ENCODE results near the gene KRT31. TPM values are rescaled to one million over a fixed set of nuclear protein-coding genes. Genes with fewer than 3 reads are reported as not detected.
A peak's percentile ranks its signal among the peaks of the same experiment; 100 is the strongest.

KRT31 gene
- polyA plus RNA-seq, 1 experiment: not detected

DNA sequence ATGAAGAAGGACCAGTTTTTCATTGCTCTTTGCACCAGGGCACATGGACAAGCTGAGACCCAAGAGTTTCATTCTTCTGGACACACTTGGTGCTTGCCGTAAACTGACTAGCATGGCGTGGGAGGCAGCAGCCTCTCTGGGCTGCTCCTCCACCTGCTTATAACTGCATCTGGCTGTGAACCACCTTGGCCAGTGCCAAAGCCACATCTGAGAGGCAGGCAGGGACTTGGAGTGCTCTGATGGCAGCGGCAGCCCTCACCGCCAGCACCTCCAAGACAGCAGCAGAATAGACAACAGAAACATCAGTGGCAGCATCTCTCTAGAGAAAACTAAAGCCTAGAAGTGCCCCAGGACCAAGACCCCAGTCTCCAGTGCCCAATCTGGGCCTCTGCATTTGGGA, 22.3 kb upstream of the KRT31 start:
- DNase-seq (ENCODE audit: low read depth, low spot score): no peak
- Histone ChIP-seq H3K9me3 (ENCODE audit: control insufficient read depth, insufficient read depth, low read length) (peaks cover 6% of the 10 kb centered on the region; the same call in 1 of the 2 replicates), H3K27ac (ENCODE audit: low read depth, low read length) (no peak overlapping the region), H3K4me3 (ENCODE audit: low read depth, low read length) (no peak overlapping the region), H3K27me3 (ENCODE audit: control insufficient read depth, insufficient read depth, low read length) (peaks cover 5% of the 10 kb centered on the region)
- ChIA-PET POLR2A (no interaction called here), CTCF (no interaction called here)
- TF ChIP-seq, protein P1, sequence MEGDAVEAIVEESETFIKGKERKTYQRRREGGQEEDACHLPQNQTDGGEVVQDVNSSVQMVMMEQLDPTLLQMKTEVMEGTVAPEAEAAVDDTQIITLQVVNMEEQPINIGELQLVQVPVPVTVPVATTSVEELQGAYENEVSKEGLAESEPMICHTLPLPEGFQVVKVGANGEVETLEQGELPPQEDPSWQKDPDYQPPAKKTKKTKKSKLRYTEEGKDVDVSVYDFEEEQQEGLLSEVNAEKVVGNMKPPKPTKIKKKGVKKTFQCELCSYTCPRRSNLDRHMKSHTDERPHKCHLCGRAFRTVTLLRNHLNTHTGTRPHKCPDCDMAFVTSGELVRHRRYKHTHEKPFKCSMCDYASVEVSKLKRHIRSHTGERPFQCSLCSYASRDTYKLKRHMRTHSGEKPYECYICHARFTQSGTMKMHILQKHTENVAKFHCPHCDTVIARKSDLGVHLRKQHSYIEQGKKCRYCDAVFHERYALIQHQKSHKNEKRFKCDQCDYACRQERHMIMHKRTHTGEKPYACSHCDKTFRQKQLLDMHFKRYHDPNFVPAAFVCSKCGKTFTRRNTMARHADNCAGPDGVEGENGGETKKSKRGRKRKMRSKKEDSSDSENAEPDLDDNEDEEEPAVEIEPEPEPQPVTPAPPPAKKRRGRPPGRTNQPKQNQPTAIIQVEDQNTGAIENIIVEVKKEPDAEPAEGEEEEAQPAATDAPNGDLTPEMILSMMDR (IDR thresholded peaks at IDR 0.05; ENCODE audit: low read depth, low read length): no peak

DNA sequence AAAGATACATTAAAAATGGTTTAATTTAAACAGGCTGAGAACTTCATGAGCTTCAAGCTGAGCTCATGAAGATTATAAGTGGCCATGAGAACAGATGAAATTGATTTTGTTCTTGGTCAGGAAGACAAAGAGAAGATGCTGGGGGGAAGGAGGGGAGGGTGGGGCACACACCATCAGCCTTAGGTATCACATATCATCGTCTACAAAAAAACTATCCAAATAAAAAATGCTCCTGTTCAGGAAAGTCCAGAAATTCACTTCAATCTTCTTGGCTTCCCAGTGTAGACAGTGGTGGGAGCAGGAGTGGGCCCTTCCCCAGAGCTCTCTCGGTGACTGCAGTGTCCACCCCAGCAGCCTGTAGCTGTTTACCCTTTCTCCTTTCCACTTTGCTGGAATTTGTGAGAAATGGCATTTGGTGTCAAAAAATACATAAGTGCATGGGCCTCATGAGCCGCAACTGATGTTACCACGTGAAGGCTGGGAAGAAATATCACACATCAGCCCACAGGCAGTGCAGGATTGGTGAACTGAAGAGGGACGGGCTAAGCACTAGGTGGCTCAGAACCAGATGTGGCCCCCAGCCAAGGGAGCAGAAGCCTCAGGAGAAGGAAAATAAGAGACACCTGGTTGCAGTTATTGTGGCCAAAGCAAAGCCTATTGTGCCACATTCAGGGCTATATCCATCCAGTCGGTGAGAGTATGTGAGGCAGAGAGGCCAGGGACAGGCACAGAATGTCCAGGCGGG, 20.9 kb upstream of the KRT31 start:
- DNase-seq (ENCODE audit: low read depth, low spot score): no peak
- ChIA-PET POLR2A (no interaction called here), CTCF (interaction anchor here (0.6 to 1.2 kb wide), 5 partner anchors 10 to 131 kb away, joined by 3 to 7 read pairs (median 3); no protein-coding TSS in a partner anchor)
- H3K27me3 ChIP-seq (ENCODE audit: control insufficient read depth, insufficient read depth, low read length): peaks cover 2% of the 10 kb centered on the region
- H3K27ac ChIP-seq (ENCODE audit: low read depth, low read length): peak overlapping the region; percentile 0
- H3K4me3 ChIP-seq (ENCODE audit: low read depth, low read length): no peak overlapping the region
- TF ChIP-seq, protein P1 (IDR thresholded peaks at IDR 0.05; ENCODE audit: low read depth, low read length): no peak
- H3K9me3 ChIP-seq (ENCODE audit: control insufficient read depth, insufficient read depth, low read length): no peaks in the 10 kb centered on the region

DNA sequence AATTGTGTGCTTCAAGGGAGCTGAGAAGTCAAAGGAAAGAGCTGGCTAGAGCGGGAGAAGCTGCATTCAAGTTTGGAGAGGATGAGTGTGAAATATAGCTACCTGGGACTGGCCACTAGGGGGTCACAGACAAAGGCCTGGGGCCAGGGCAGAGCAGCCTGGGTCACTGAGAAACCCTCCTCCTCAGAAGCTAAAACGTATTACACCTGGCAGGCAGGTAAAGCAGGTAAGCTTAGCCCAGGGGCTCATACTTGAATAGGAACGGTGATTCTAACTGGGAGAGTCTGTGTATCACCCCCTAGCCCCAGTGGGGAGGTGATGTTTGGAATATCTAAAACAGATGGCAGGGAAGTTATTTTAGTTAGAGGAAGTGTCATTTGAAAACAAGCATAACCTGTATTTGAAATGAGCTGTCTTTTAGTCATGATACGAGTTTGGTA, 20.2 kb upstream of the KRT31 start:
- no peak overlapping the region for H3K4me3 ChIP-seq (ENCODE audit: low read depth, low read length)
- H3K27me3 ChIP-seq (ENCODE audit: control insufficient read depth, insufficient read depth, low read length): peaks cover 2% of the 10 kb centered on the region
- ChIA-PET CTCF (interaction anchor here (0.6 to 1.2 kb wide), 5 partner anchors 9 to 562 kb away, joined by 3 to 7 read pairs (median 3); no protein-coding TSS in a partner anchor), POLR2A (no interaction called here)
- no peaks in the 10 kb centered on the region for H3K9me3 ChIP-seq (ENCODE audit: control insufficient read depth, insufficient read depth, low read length)
- no peak for DNase-seq (ENCODE audit: low read depth, low spot score)
- TF ChIP-seq, protein P1 (IDR thresholded peaks at IDR 0.05; ENCODE audit: low read depth, low read length): 0 out of 2 replicates have a peak, but pooled peaks have one; percentile 31
- peak overlapping the region; percentile 47 for H3K27ac ChIP-seq (ENCODE audit: low read depth, low read length)

DNA sequence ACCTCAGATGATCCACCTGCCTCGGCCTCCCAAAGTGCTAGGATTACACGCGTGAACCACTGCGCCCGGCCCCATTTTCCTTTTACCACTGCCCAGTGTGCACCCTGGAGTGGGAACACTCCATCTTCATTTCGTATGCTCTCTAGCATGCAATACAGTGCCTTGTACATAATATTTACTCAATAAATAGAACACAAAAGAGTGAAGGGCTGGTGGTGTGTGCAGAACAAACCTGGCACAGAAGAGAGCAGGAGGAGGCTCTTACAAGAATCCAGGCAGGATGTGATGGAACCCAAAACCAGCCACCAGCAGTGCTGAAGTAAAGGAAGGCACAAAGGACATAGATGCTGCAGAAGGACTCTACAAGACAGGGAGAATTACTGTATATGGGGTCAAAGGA, 19.7 kb upstream of the KRT31 start:
- Histone ChIP-seq H3K27ac (ENCODE audit: low read depth, low read length) (no peak overlapping the region), H3K9me3 (ENCODE audit: control insufficient read depth, insufficient read depth, low read length) (no peaks in the 10 kb centered on the region), H3K27me3 (ENCODE audit: control insufficient read depth, insufficient read depth, low read length) (peaks cover 2% of the 10 kb centered on the region), H3K4me3 (ENCODE audit: low read depth, low read length) (no peak overlapping the region)
- POLR2A ChIA-PET: no interaction called here
- no peak for DNase-seq (ENCODE audit: low read depth, low spot score)
- CTCF ChIA-PET: interaction anchor here (0.6 to 1.2 kb wide), 3 partner anchors 95 to 561 kb away, joined by 3 to 7 read pairs (median 3); no protein-coding TSS in a partner anchor
- TF ChIP-seq, protein P1 (IDR thresholded peaks at IDR 0.05; ENCODE audit: low read depth, low read length): no peak

DNA sequence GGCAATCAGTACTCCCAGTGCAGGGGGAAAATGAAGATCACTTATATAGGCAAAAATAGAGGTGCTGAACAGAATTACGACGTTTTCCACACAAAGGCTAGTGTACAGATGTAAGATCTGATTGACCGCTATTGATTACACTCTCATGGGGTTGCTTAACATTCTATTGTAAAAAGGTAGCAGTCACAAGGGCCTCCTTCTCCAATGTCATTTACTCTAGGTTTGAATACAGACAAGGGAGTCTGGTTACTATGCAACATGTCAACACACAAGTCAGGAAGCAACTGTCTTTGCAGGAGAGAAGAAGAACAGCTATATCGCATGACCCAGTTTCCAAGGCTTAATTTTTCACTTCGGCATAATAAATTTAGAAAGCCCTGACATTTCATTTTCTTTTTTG, 19.1 kb upstream of the KRT31 start:
- no peak overlapping the region for H3K4me3 ChIP-seq (ENCODE audit: low read depth, low read length)
- no peak overlapping the region for H3K27ac ChIP-seq (ENCODE audit: low read depth, low read length)
- H3K9me3 ChIP-seq (ENCODE audit: control insufficient read depth, insufficient read depth, low read length): peaks cover under 1% of the 10 kb centered on the region; the same call in 1 of the 2 replicates
- CTCF ChIA-PET: interaction anchor here (0.8 to 1.3 kb wide), 2 partner anchors 246 to 249 kb away, joined by 3 to 4 read pairs; no protein-coding TSS in a partner anchor
- POLR2A ChIA-PET: interaction anchor here (0.7 to 1.5 kb wide), 2 partner anchors 12 to 49 kb away, joined by 4 to 9 read pairs; no protein-coding TSS in a partner anchor
- DNase-seq (ENCODE audit: low read depth, low spot score): no peak
- TF ChIP-seq, protein P1 (IDR thresholded peaks at IDR 0.05; ENCODE audit: low read depth, low read length): no peak
- H3K27me3 ChIP-seq (ENCODE audit: control insufficient read depth, insufficient read depth, low read length): peaks cover 2% of the 10 kb centered on the region
